ENCODE measurements around the gene TIMM13.
"Not testable (repeated sequence)": the region's sequence is repeated elsewhere in the genome, so short reads cannot be mapped to it uniquely, and the experiment has no call there.

TIMM13 gene

GRCh38 chr19:2432131-2432848 is 4.9 kb upstream of the TIMM13 start:
- no peak for DNase-seq (ENCODE audit: low read depth in 4 of 4, low spot score in 1 of 4)

GRCh38 chr19:2431318-2432055 is 4.1 kb upstream of the TIMM13 start:
- DNase-seq (ENCODE audit: low read depth in 4 of 4, low spot score in 1 of 4) = no peak

GRCh38 chr19:2429917-2430535 is 2.6 kb upstream of the TIMM13 start:
- no peak for DNase-seq (ENCODE audit: low read depth in 4 of 4, low spot score in 1 of 4)

GRCh38 chr19:2428756-2429711 is 1.6 kb upstream of the TIMM13 start:
- DNase-seq (ENCODE audit: low read depth in 4 of 4, low spot score in 1 of 4) = no peak

- DNase-seq (ENCODE audit: low read depth in 4 of 4, low spot score in 1 of 4) = no peak
These were observed 920 bp upstream of the TIMM13 start for GRCh38 chr19:2428321-2428690.

- peak in 3 of 4 experiments; percentile 36 to 45 (median 37) for DNase-seq (ENCODE audit: low read depth in 4 of 4, low spot score in 1 of 4)
These were observed 566 bp downstream of the TIMM13 start for GRCh38 chr19:2426611-2427428.

- DNase-seq (ENCODE audit: low read depth in 4 of 4, low spot score in 1 of 4) = no peak
These were observed 1.5 kb downstream of the TIMM13 start for GRCh38 chr19:2425622-2426581.

- no peak for DNase-seq (ENCODE audit: low read depth in 4 of 4, low spot score in 1 of 4)
These were observed 2.4 kb downstream of the TIMM13 start for GRCh38 chr19:2424686-2425621.

GRCh38 chr19:2423915-2424685 is 3.3 kb downstream of the TIMM13 start:
- DNase-seq (ENCODE audit: low read depth in 4 of 4, low spot score in 1 of 4) = no peak

GRCh38 chr19:2423071-2423914 is 4.1 kb downstream of the TIMM13 start:
- DNase-seq (ENCODE audit: low read depth in 4 of 4, low spot score in 1 of 4) = no peak

GRCh38 chr19:2421581-2422306 is 5.6 kb downstream of the TIMM13 start:
- no peak for DNase-seq (ENCODE audit: low read depth in 4 of 4, low spot score in 1 of 4)

GRCh38 chr19:2420490-2420889 is 6.9 kb downstream of the TIMM13 start:
- DNase-seq (ENCODE audit: low read depth in 4 of 4, low spot score in 1 of 4) = no peak

GRCh38 chr19:2419754-2420153 is 7.6 kb downstream of the TIMM13 start:
- DNase-seq (ENCODE audit: low read depth in 4 of 4, low spot score in 1 of 4) = no peak

- DNase-seq (ENCODE audit: low read depth in 4 of 4, low spot score in 1 of 4) = no peak
These were observed 9.4 kb downstream of the TIMM13 start for GRCh38 chr19:2417881-2418406.

GRCh38 chr19:2417436-2417835 is 9.9 kb downstream of the TIMM13 start:
- DNase-seq (ENCODE audit: low read depth in 4 of 4, low spot score in 1 of 4) = not testable (repeated sequence)
